CD14-positive monocyte (primary cell): Measurements from ENCODE around the gene MAP3K1. TPM values are rescaled to one million over a fixed set of nuclear protein-coding genes. Genes with fewer than 3 reads are reported as not detected.

Experiments used
- DNase-seq, 3 donors: peaks; one replicate each; pipeline ENCODE4 v3.0.0-alpha.2; 2011 to 2022
- H2AFZ ChIP-seq: 2 replicates; pipeline ENCODE4 v1.6.0; 2012; ENCODE audit warnings: mild to moderate bottlenecking, low read depth, low read length, inconsistent platforms; ENCODE audit not compliant: insufficient read depth, poor library complexity, severe bottlenecking
- H3K27ac ChIP-seq, 2 donors: 1 replicate in 1 of 2; 2 replicates in 1 of 2; pipeline ENCODE4 v1.5.1; 2012 to 2013; ENCODE audit warnings: low read length in 2 of 2, control low read depth in 1 of 2, inconsistent platforms in 1 of 2, low read depth in 1 of 2, mild to moderate bottlenecking in 1 of 2
- H3K27me3 ChIP-seq, 2 donors: one replicate each; pipeline versions ENCODE4 v1.6.0 to v1.6.1; 2011 to 2013; ENCODE audit warnings: low read length in 2 of 2; ENCODE audit not compliant: control insufficient read depth in 2 of 2, insufficient read depth in 2 of 2
- H3K36me3 ChIP-seq, 2 donors: replicated peaks in 1 of 2; 1 replicate in 1 of 2; 2 replicates in 1 of 2; pipeline versions ENCODE4 v1.5.1 to v1.6.1; 2012 to 2013; ENCODE audit warnings: low read length in 2 of 2, control low read depth in 1 of 2, inconsistent platforms in 1 of 2, mild to moderate bottlenecking in 1 of 2; ENCODE audit not compliant: insufficient read depth in 2 of 2, control insufficient read depth in 1 of 2
- H3K4me1 ChIP-seq, 2 donors: 1 replicate in 1 of 2; 2 replicates in 1 of 2; pipeline versions ENCODE4 v1.5.1 to v1.6.1; 2012 to 2013; ENCODE audit warnings: low read length in 2 of 2, control low read depth in 1 of 2, inconsistent platforms in 1 of 2, mild to moderate bottlenecking in 1 of 2, moderate library complexity in 1 of 2; ENCODE audit not compliant: insufficient read depth in 2 of 2, control insufficient read depth in 1 of 2
- H3K4me2 ChIP-seq: replicated peaks from 2 replicates; pipeline ENCODE3; 2012; ENCODE audit warnings: low read length, moderate library complexity, mild to moderate bottlenecking; ENCODE audit not compliant: poor library complexity, severe bottlenecking; ENCODE audit errors: extremely low read depth
- H3K4me3 ChIP-seq, 3 experiments: fragments of 200-600 bp in 1 of 3; sonication (generic) in 1 of 3; replicated peaks in 1 of 3; 1 replicate in 2 of 3; 2 replicates in 1 of 3; pipeline ENCODE4 v1.5.1; 2011 to 2013; ENCODE audit warnings: low read length in 3 of 3, mild to moderate bottlenecking in 3 of 3, control low read depth in 2 of 3, low read depth in 2 of 3, inconsistent platforms in 1 of 3, moderate library complexity in 1 of 3
- H3K79me2 ChIP-seq: 2 replicates; pipeline ENCODE4 v1.6.0; 2012; ENCODE audit warnings: mild to moderate bottlenecking, control low read depth, inconsistent platforms, low read length, moderate library complexity; ENCODE audit not compliant: insufficient read depth
- H3K9ac ChIP-seq: 2 replicates; pipeline ENCODE4 v1.6.0; 2017; ENCODE audit warnings: low read length, mild to moderate bottlenecking; ENCODE audit not compliant: insufficient read depth, poor library complexity, severe bottlenecking
- H3K9me3 ChIP-seq, 2 donors: replicated peaks in 1 of 2; 1 replicate in 1 of 2; 2 replicates in 1 of 2; pipeline versions ENCODE4 v1.5.1 to v1.6.1; 2012 to 2013; ENCODE audit warnings: low read length in 2 of 2, control low read depth in 1 of 2; ENCODE audit not compliant: control insufficient read depth in 1 of 2, insufficient read depth in 1 of 2
- H4K20me1 ChIP-seq: 2 replicates; pipeline ENCODE4 v1.6.0; 2012; ENCODE audit warnings: mild to moderate bottlenecking, low read length, control low read depth, moderate library complexity; ENCODE audit not compliant: insufficient read depth
- H3K27ac Mint-ChIP-seq, 7 donors: one replicate each; pipeline ENCODE4 v1.8.0; 2020; ENCODE audit warnings: mild to moderate bottlenecking in 7 of 7, mixed read lengths in 7 of 7, moderate library complexity in 6 of 7, inconsistent platforms in 2 of 7
- H3K27me3 Mint-ChIP-seq, 3 donors: one replicate each; pipeline ENCODE4 v1.8.0; 2021 to 2022; ENCODE audit warnings: low read depth in 3 of 3, mild to moderate bottlenecking in 3 of 3, mixed read lengths in 3 of 3, moderate library complexity in 3 of 3, inconsistent platforms in 1 of 3
- H3K36me3 Mint-ChIP-seq, 2 donors: one replicate each; pipeline ENCODE4 v1.8.0; 2020; ENCODE audit warnings: mixed read lengths in 2 of 2, inconsistent platforms in 1 of 2, mild to moderate bottlenecking in 1 of 2
- H3K4me1 Mint-ChIP-seq: one replicate; pipeline ENCODE4 v1.8.0; 2020; ENCODE audit warnings: mild to moderate bottlenecking, mixed read lengths
- H3K4me3 Mint-ChIP-seq, 2 donors: one replicate each; pipeline ENCODE4 v1.8.0; 2020; ENCODE audit warnings: mild to moderate bottlenecking in 2 of 2, mixed read lengths in 2 of 2, moderate library complexity in 1 of 2
- H3K9me3 Mint-ChIP-seq, 7 donors: one replicate each; pipeline ENCODE4 v1.8.0; 2020 to 2022; ENCODE audit warnings: mixed read lengths in 7 of 7, mild to moderate bottlenecking in 6 of 7, moderate library complexity in 6 of 7, inconsistent platforms in 2 of 7
- WGBS: methylation state at CpG from one replicate; pipeline ENCODE4 v1.1.5; 2013; ENCODE audit warnings: missing lambda C conversion rate; ENCODE audit not compliant: insufficient coverage; 5-methylcytosine and 5-hydroxymethylcytosine counted together
- intact Hi-C, 2 donors: fragments of 100-400 bp; cut with micrococcal nuclease; formaldehyde crosslinking; loops; one replicate each; pipeline versions ENCODE4 v1.15.0 to v1.15.1; 2023
- polyA plus RNA-seq, 3 donors: library from polyadenylated mRNA; depleted of rRNA in 1 of 3; unstranded in 2 of 3; stranded (reverse) in 1 of 3; fragments of 300-500 nt in 2 of 3; fragments of >200 nt in 1 of 3; fragmentation: Illumina TruSeq in 2 of 3; gene quantifications; 1 replicate in 2 of 3; 2 replicates in 1 of 3; pipeline ENCODE4 v1.2.3, GENCODE V29; 2012 to 2021
- TF ChIP-seq, protein P1 (sequence below): fragments of 200-600 bp; IDR thresholded peaks from one replicate; pipeline ENCODE4 v1.8.0; 2022; ENCODE audit warnings: antibody characterized with exemption, mild to moderate bottlenecking

The MAP3K1 gene
- polyA plus RNA-seq, 3 donors, result 44.7 to 62.1 (median 45.6) TPM

- H3K27me3 Mint-ChIP-seq, result no peaks in the 10 kb centered on the region
- Histone ChIP-seq H3K79me2 (peaks cover 92% of the 10 kb centered on the region), H3K27ac (peak overlapping the region in 1 of 2 donors; percentile 17), H3K9ac (no peak overlapping the region), H3K9me3 (no peaks in the 10 kb centered on the region), H4K20me1 (peaks cover 99% of the 10 kb centered on the region), H3K4me2 (no peak overlapping the region), H2AFZ (no peak overlapping the region), H3K4me1 (peaks cover 4 to 6% of the 10 kb centered on the region in 2 donors), H3K36me3 (peaks cover 95 to 99% of the 10 kb centered on the region in 2 donors), H3K4me3 (no peak overlapping the region), H3K27me3 (no peaks in the 10 kb centered on the region)
- no peak overlapping the region for H3K4me3 Mint-ChIP-seq
- DNase-seq, result no peak
- no peaks in the 10 kb centered on the region for H3K9me3 Mint-ChIP-seq
- TF ChIP-seq, protein P1, sequence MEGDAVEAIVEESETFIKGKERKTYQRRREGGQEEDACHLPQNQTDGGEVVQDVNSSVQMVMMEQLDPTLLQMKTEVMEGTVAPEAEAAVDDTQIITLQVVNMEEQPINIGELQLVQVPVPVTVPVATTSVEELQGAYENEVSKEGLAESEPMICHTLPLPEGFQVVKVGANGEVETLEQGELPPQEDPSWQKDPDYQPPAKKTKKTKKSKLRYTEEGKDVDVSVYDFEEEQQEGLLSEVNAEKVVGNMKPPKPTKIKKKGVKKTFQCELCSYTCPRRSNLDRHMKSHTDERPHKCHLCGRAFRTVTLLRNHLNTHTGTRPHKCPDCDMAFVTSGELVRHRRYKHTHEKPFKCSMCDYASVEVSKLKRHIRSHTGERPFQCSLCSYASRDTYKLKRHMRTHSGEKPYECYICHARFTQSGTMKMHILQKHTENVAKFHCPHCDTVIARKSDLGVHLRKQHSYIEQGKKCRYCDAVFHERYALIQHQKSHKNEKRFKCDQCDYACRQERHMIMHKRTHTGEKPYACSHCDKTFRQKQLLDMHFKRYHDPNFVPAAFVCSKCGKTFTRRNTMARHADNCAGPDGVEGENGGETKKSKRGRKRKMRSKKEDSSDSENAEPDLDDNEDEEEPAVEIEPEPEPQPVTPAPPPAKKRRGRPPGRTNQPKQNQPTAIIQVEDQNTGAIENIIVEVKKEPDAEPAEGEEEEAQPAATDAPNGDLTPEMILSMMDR, result no peak
- peaks cover 26% of the 10 kb centered on the region for H3K4me1 Mint-ChIP-seq
- intact Hi-C loops, result loop anchor here in 1 of 2 donors (10.0 kb wide), 1 partner anchor 927 kb away; no protein-coding TSS in a partner anchor
- peak overlapping the region in 1 of 7 donors; percentile 52 for H3K27ac Mint-ChIP-seq
- no CpG with 5 or more reads among the region's 2 CpGs for WGBS
- peaks cover 77 to 88% of the 10 kb centered on the region in 2 donors for H3K36me3 Mint-ChIP-seq
Measured at GRCh38 chr5:56871777-56872176, 56.4 kb downstream of the MAP3K1 start.

- Mint-ChIP-seq H3K27ac (peak overlapping the region in 1 of 7 donors; percentile 75), H3K4me3 (no peak overlapping the region), H3K27me3 (no peaks in the 10 kb centered on the region), H3K36me3 (peaks cover 77 to 88% of the 10 kb centered on the region in 2 donors), H3K9me3 (no peaks in the 10 kb centered on the region), H3K4me1 (peaks cover 26% of the 10 kb centered on the region)
- TF ChIP-seq, protein P1, result no peak
- H3K79me2 ChIP-seq, result peaks cover 92% of the 10 kb centered on the region
- peaks cover 99% of the 10 kb centered on the region for H4K20me1 ChIP-seq
- no peak overlapping the region for H3K4me3 ChIP-seq
- intact Hi-C loops, result loop anchor here in 1 of 2 donors (10.0 kb wide), 1 partner anchor 928 kb away; no protein-coding TSS in a partner anchor
- H3K27ac ChIP-seq, result peak overlapping the region in 1 of 2 donors; percentile 52
- no peak overlapping the region for H3K9ac ChIP-seq
- WGBS, result no CpG with 5 or more reads among the region's 3 CpGs
- no peaks in the 10 kb centered on the region for H3K27me3 ChIP-seq
- no peak overlapping the region for H3K4me2 ChIP-seq
- no peaks in the 10 kb centered on the region for H3K9me3 ChIP-seq
- peaks cover 4 to 6% of the 10 kb centered on the region in 2 donors for H3K4me1 ChIP-seq
- no peak for DNase-seq
- H2AFZ ChIP-seq, result no peak overlapping the region
- peaks cover 95 to 99% of the 10 kb centered on the region in 2 donors for H3K36me3 ChIP-seq
Measured at GRCh38 chr5:56873056-56873455, 57.7 kb downstream of the MAP3K1 start.
